NCI-H2196 treated with DMSO at 0.1 percent for 48 hours (cell line): ENCODE data around the gene THOC2.
"Not testable (repeated sequence)": the region's sequence is repeated elsewhere in the genome, so short reads cannot be mapped to it uniquely, and the experiment has no call there.

ENCODE experiments used
- DNase-seq: peaks from one replicate; lab custom pipeline; 2025; ENCODE audit not compliant: unreplicated experiment; lab: John Stamatoyannopoulos, UW

THOC2 gene

GRCh38 chrX:123732670-123733363, at the start of gene THOC2:
THOC2 (minus strand) TSS chrX:123733052; CDS start chrX:123733022, 30 bp downstream.
- DNase-seq = peak; percentile 62

- DNase-seq = not testable (repeated sequence)
Measured at GRCh38 chrX:123781786-123782185, 48.9 kb upstream of the THOC2 start.

GRCh38 chrX:123779908-123780396, 47.1 kb upstream of the THOC2 start:
- DNase-seq = peak; percentile 3

GRCh38 chrX:123773258-123773988, 40.6 kb upstream of the THOC2 start:
- DNase-seq = no peak

GRCh38 chrX:123771449-123772064, 38.7 kb upstream of the THOC2 start:
- no peak for DNase-seq

GRCh38 chrX:123764967-123765871, 32.4 kb upstream of the THOC2 start:
- DNase-seq = peak; percentile 65

- not testable (repeated sequence) for DNase-seq
Measured at GRCh38 chrX:123759849-123760248, 27.0 kb upstream of the THOC2 start.

- DNase-seq = not testable (repeated sequence)
Measured at GRCh38 chrX:123757794-123758193, 24.9 kb upstream of the THOC2 start.

- DNase-seq = no peak
Measured at GRCh38 chrX:123756320-123756719, 23.5 kb upstream of the THOC2 start.

- DNase-seq = no peak
Measured at GRCh38 chrX:123755107-123755506, 22.3 kb upstream of the THOC2 start.

- no peak for DNase-seq
Measured at GRCh38 chrX:123753656-123754350, 21.0 kb upstream of the THOC2 start.

- DNase-seq = no peak
Measured at GRCh38 chrX:123749643-123750042, 16.8 kb upstream of the THOC2 start.

- no peak for DNase-seq
Measured at GRCh38 chrX:123745511-123745910, 12.7 kb upstream of the THOC2 start.

- DNase-seq = no peak
Measured at GRCh38 chrX:123743312-123743711, 10.5 kb upstream of the THOC2 start.

- DNase-seq = no peak
Measured at GRCh38 chrX:123742440-123742839, 9.6 kb upstream of the THOC2 start.

- DNase-seq = no peak
Measured at GRCh38 chrX:123740536-123740935, 7.7 kb upstream of the THOC2 start.

- DNase-seq = no peak
Measured at GRCh38 chrX:123740006-123740405, 7.2 kb upstream of the THOC2 start.

GRCh38 chrX:123739474-123739873, 6.6 kb upstream of the THOC2 start:
- DNase-seq = no peak

GRCh38 chrX:123738378-123738940, 5.6 kb upstream of the THOC2 start:
- DNase-seq = no peak
